CD14-positive monocyte (primary cell): ENCODE results near the gene CACNA1C. TPM values are rescaled to one million over a fixed set of nuclear protein-coding genes. Genes with fewer than 3 reads are reported as not detected.

Experiments used
- DNase-seq, 3 donors: peaks; one replicate each; pipeline ENCODE4 v3.0.0-alpha.2; 2011 to 2022
- H2AFZ ChIP-seq: 2 replicates; pipeline ENCODE4 v1.6.0; 2012; ENCODE audit warnings: mild to moderate bottlenecking, low read depth, low read length, inconsistent platforms; ENCODE audit not compliant: insufficient read depth, poor library complexity, severe bottlenecking
- H3K27ac ChIP-seq, 2 donors: 1 replicate in 1 of 2; 2 replicates in 1 of 2; pipeline ENCODE4 v1.5.1; 2012 to 2013; ENCODE audit warnings: low read length in 2 of 2, control low read depth in 1 of 2, inconsistent platforms in 1 of 2, low read depth in 1 of 2, mild to moderate bottlenecking in 1 of 2
- H3K27me3 ChIP-seq, 2 donors: one replicate each; pipeline versions ENCODE4 v1.6.0 to v1.6.1; 2011 to 2013; ENCODE audit warnings: low read length in 2 of 2; ENCODE audit not compliant: control insufficient read depth in 2 of 2, insufficient read depth in 2 of 2
- H3K36me3 ChIP-seq, 2 donors: replicated peaks in 1 of 2; 1 replicate in 1 of 2; 2 replicates in 1 of 2; pipeline versions ENCODE4 v1.5.1 to v1.6.1; 2012 to 2013; ENCODE audit warnings: low read length in 2 of 2, control low read depth in 1 of 2, inconsistent platforms in 1 of 2, mild to moderate bottlenecking in 1 of 2; ENCODE audit not compliant: insufficient read depth in 2 of 2, control insufficient read depth in 1 of 2
- H3K4me1 ChIP-seq, 2 donors: 1 replicate in 1 of 2; 2 replicates in 1 of 2; pipeline versions ENCODE4 v1.5.1 to v1.6.1; 2012 to 2013; ENCODE audit warnings: low read length in 2 of 2, control low read depth in 1 of 2, inconsistent platforms in 1 of 2, mild to moderate bottlenecking in 1 of 2, moderate library complexity in 1 of 2; ENCODE audit not compliant: insufficient read depth in 2 of 2, control insufficient read depth in 1 of 2
- H3K4me2 ChIP-seq: replicated peaks from 2 replicates; pipeline ENCODE3; 2012; ENCODE audit warnings: low read length, moderate library complexity, mild to moderate bottlenecking; ENCODE audit not compliant: poor library complexity, severe bottlenecking; ENCODE audit errors: extremely low read depth
- H3K4me3 ChIP-seq, 3 experiments: fragments of 200-600 bp in 1 of 3; sonication (generic) in 1 of 3; replicated peaks in 1 of 3; 1 replicate in 2 of 3; 2 replicates in 1 of 3; pipeline ENCODE4 v1.5.1; 2011 to 2013; ENCODE audit warnings: low read length in 3 of 3, mild to moderate bottlenecking in 3 of 3, control low read depth in 2 of 3, low read depth in 2 of 3, inconsistent platforms in 1 of 3, moderate library complexity in 1 of 3
- H3K79me2 ChIP-seq: 2 replicates; pipeline ENCODE4 v1.6.0; 2012; ENCODE audit warnings: mild to moderate bottlenecking, control low read depth, inconsistent platforms, low read length, moderate library complexity; ENCODE audit not compliant: insufficient read depth
- H3K9ac ChIP-seq: 2 replicates; pipeline ENCODE4 v1.6.0; 2017; ENCODE audit warnings: low read length, mild to moderate bottlenecking; ENCODE audit not compliant: insufficient read depth, poor library complexity, severe bottlenecking
- H3K9me3 ChIP-seq, 2 donors: replicated peaks in 1 of 2; 1 replicate in 1 of 2; 2 replicates in 1 of 2; pipeline versions ENCODE4 v1.5.1 to v1.6.1; 2012 to 2013; ENCODE audit warnings: low read length in 2 of 2, control low read depth in 1 of 2; ENCODE audit not compliant: control insufficient read depth in 1 of 2, insufficient read depth in 1 of 2
- H4K20me1 ChIP-seq: 2 replicates; pipeline ENCODE4 v1.6.0; 2012; ENCODE audit warnings: mild to moderate bottlenecking, low read length, control low read depth, moderate library complexity; ENCODE audit not compliant: insufficient read depth
- H3K27ac Mint-ChIP-seq, 7 donors: one replicate each; pipeline ENCODE4 v1.8.0; 2020; ENCODE audit warnings: mild to moderate bottlenecking in 7 of 7, mixed read lengths in 7 of 7, moderate library complexity in 6 of 7, inconsistent platforms in 2 of 7
- H3K27me3 Mint-ChIP-seq, 3 donors: one replicate each; pipeline ENCODE4 v1.8.0; 2021 to 2022; ENCODE audit warnings: low read depth in 3 of 3, mild to moderate bottlenecking in 3 of 3, mixed read lengths in 3 of 3, moderate library complexity in 3 of 3, inconsistent platforms in 1 of 3
- H3K36me3 Mint-ChIP-seq, 2 donors: one replicate each; pipeline ENCODE4 v1.8.0; 2020; ENCODE audit warnings: mixed read lengths in 2 of 2, inconsistent platforms in 1 of 2, mild to moderate bottlenecking in 1 of 2
- H3K4me1 Mint-ChIP-seq: one replicate; pipeline ENCODE4 v1.8.0; 2020; ENCODE audit warnings: mild to moderate bottlenecking, mixed read lengths
- H3K4me3 Mint-ChIP-seq, 2 donors: one replicate each; pipeline ENCODE4 v1.8.0; 2020; ENCODE audit warnings: mild to moderate bottlenecking in 2 of 2, mixed read lengths in 2 of 2, moderate library complexity in 1 of 2
- H3K9me3 Mint-ChIP-seq, 7 donors: one replicate each; pipeline ENCODE4 v1.8.0; 2020 to 2022; ENCODE audit warnings: mixed read lengths in 7 of 7, mild to moderate bottlenecking in 6 of 7, moderate library complexity in 6 of 7, inconsistent platforms in 2 of 7
- CTCF ChIP-seq: fragments of 200-600 bp; IDR thresholded peaks from one replicate; pipeline ENCODE4 v1.8.0; 2022; ENCODE audit warnings: antibody characterized with exemption, mild to moderate bottlenecking
- WGBS: methylation state at CpG from one replicate; pipeline ENCODE4 v1.1.5; 2013; ENCODE audit warnings: missing lambda C conversion rate; ENCODE audit not compliant: insufficient coverage; 5-methylcytosine and 5-hydroxymethylcytosine counted together
- intact Hi-C, 2 donors: fragments of 100-400 bp; cut with micrococcal nuclease; formaldehyde crosslinking; loops; one replicate each; pipeline versions ENCODE4 v1.15.0 to v1.15.1; 2023
- polyA plus RNA-seq, 3 donors: library from polyadenylated mRNA; depleted of rRNA in 1 of 3; unstranded in 2 of 3; stranded (reverse) in 1 of 3; fragments of 300-500 nt in 2 of 3; fragments of >200 nt in 1 of 3; fragmentation: Illumina TruSeq in 2 of 3; gene quantifications; 1 replicate in 2 of 3; 2 replicates in 1 of 3; pipeline ENCODE4 v1.2.3, GENCODE V29; 2012 to 2021

The CACNA1C gene
- polyA plus RNA-seq, 3 donors, result not detected

GRCh38 chr12:2179953-2180736, 127.4 kb downstream of the CACNA1C start:
- H3K4me1 ChIP-seq, result no peaks in the 10 kb centered on the region
- Mint-ChIP-seq H3K9me3 (no peaks in the 10 kb centered on the region), H3K4me1 (peaks cover 7% of the 10 kb centered on the region), H3K27me3 (peaks cover 0 to 8% (median 1%) of the 10 kb centered on the region in 3 donors), H3K27ac (no peak overlapping the region), H3K4me3 (no peak overlapping the region), H3K36me3 (no peaks in the 10 kb centered on the region)
- H3K27me3 ChIP-seq, result no peaks in the 10 kb centered on the region
- no peaks in the 10 kb centered on the region for H4K20me1 ChIP-seq
- H3K27ac ChIP-seq, result no peak overlapping the region
- no peaks in the 10 kb centered on the region for H3K9me3 ChIP-seq
- H3K9ac ChIP-seq, result no peak overlapping the region
- no peaks in the 10 kb centered on the region for H3K79me2 ChIP-seq
- TF ChIP-seq CTCF, result no peak
- no peak overlapping the region for H2AFZ ChIP-seq
- 100% methylated on average over 5 of the region's 9 CpGs for WGBS
- intact Hi-C loops, result no loop called here
- H3K36me3 ChIP-seq, result no peaks in the 10 kb centered on the region
- H3K4me2 ChIP-seq, result no peak overlapping the region
- no peak overlapping the region for H3K4me3 ChIP-seq
- DNase-seq, result no peak

- no peaks in the 10 kb centered on the region for H4K20me1 ChIP-seq
- Mint-ChIP-seq H3K27ac (no peak overlapping the region), H3K4me1 (peaks cover 7% of the 10 kb centered on the region), H3K4me3 (no peak overlapping the region), H3K36me3 (no peaks in the 10 kb centered on the region), H3K9me3 (no peaks in the 10 kb centered on the region), H3K27me3 (peaks cover 0 to 8% (median 1%) of the 10 kb centered on the region in 3 donors)
- H3K27me3 ChIP-seq, result no peaks in the 10 kb centered on the region
- intact Hi-C loops, result no loop called here
- H3K36me3 ChIP-seq, result no peaks in the 10 kb centered on the region
- no peaks in the 10 kb centered on the region for H3K79me2 ChIP-seq
- no peak overlapping the region for H3K9ac ChIP-seq
- H3K4me3 ChIP-seq, result no peak overlapping the region
- no peak overlapping the region for H3K27ac ChIP-seq
- DNase-seq, result no peak
- H3K4me2 ChIP-seq, result no peak overlapping the region
- no peak for TF ChIP-seq CTCF
- H3K9me3 ChIP-seq, result no peaks in the 10 kb centered on the region
- no CpG with 5 or more reads among the region's 3 CpGs for WGBS
- H2AFZ ChIP-seq, result no peak overlapping the region
- H3K4me1 ChIP-seq, result no peaks in the 10 kb centered on the region
These were observed 127.9 kb downstream of the CACNA1C start for GRCh38 chr12:2180737-2181082.
